HPDE6-E6E7 (cell line): ENCODE data around the gene TBC1D4.

Experiments used
- DNase-seq: peaks from one replicate; pipeline ENCODE4 v3.0.0; 2011; ENCODE audit warnings: missing footprints; ENCODE audit errors: extremely low spot score

The TBC1D4 gene

GRCh38 chr13:75418997-75419396 lies 63.0 kb downstream of the TBC1D4 start:
- no peak for DNase-seq

GRCh38 chr13:75418186-75418843 lies 63.7 kb downstream of the TBC1D4 start:
- no peak for DNase-seq

GRCh38 chr13:75417656-75418055 lies 64.3 kb downstream of the TBC1D4 start:
- no peak for DNase-seq

GRCh38 chr13:75417012-75417384 lies 65.0 kb downstream of the TBC1D4 start:
- DNase-seq, result peak; percentile 3

GRCh38 chr13:75416327-75417011 lies 65.5 kb downstream of the TBC1D4 start:
- no peak for DNase-seq

GRCh38 chr13:75415694-75416093 lies 66.3 kb downstream of the TBC1D4 start:
- no peak for DNase-seq

GRCh38 chr13:75415171-75415570 lies 66.8 kb downstream of the TBC1D4 start:
- no peak for DNase-seq

GRCh38 chr13:75414036-75414827 lies 67.7 kb downstream of the TBC1D4 start:
- DNase-seq, result no peak

GRCh38 chr13:75411924-75412537 lies 69.9 kb downstream of the TBC1D4 start:
- no peak for DNase-seq

- DNase-seq, result no peak
These were observed 71.8 kb downstream of the TBC1D4 start for GRCh38 chr13:75410207-75410606.

GRCh38 chr13:75407998-75408397 lies 74.0 kb downstream of the TBC1D4 start:
- DNase-seq, result no peak

- DNase-seq, result no peak
These were observed 74.5 kb downstream of the TBC1D4 start for GRCh38 chr13:75407473-75407872.

- no peak for DNase-seq
These were observed 75.8 kb downstream of the TBC1D4 start for GRCh38 chr13:75405976-75406703.

- DNase-seq, result no peak
These were observed 77.2 kb downstream of the TBC1D4 start for GRCh38 chr13:75404726-75405125.

- no peak for DNase-seq
These were observed 79.2 kb downstream of the TBC1D4 start for GRCh38 chr13:75402787-75403186.

- DNase-seq, result no peak
These were observed 81.2 kb downstream of the TBC1D4 start for GRCh38 chr13:75400775-75401174.

- DNase-seq, result no peak
These were observed 82.1 kb downstream of the TBC1D4 start for GRCh38 chr13:75399879-75400217.

- DNase-seq, result no peak
These were observed 82.6 kb downstream of the TBC1D4 start for GRCh38 chr13:75399168-75399878.

GRCh38 chr13:75398072-75398471 lies 83.9 kb downstream of the TBC1D4 start:
- no peak for DNase-seq

- no peak for DNase-seq
These were observed 86.1 kb downstream of the TBC1D4 start for GRCh38 chr13:75395901-75396300.

- no peak for DNase-seq
These were observed 86.9 kb downstream of the TBC1D4 start for GRCh38 chr13:75395066-75395465.
